Stomach (tissue), 4 donors: ENCODE measurements around the gene ASTN2.

Source experiments
- CTCF ChIP-seq, 7 experiments: fragments of 450-650 bp in 4 of 7; fragments of 200-600 bp in 3 of 7; sonication (generic) in 3 of 7; IDR thresholded peaks; one replicate each; pipeline ENCODE4 v1.5.1; 2016 to 2019; ENCODE audit warnings: antibody characterized with exemption in 7 of 7, control low read depth in 2 of 7, mild to moderate bottlenecking in 1 of 7
- EP300 ChIP-seq: sonication (generic); formaldehyde crosslinking; IDR thresholded peaks from one replicate; pipeline ENCODE4 v1.6.1; 2017; ENCODE audit warnings: antibody characterized with exemption
- POLR2A ChIP-seq, 4 donors: fragments of 450-650 bp; IDR thresholded peaks; one replicate each; pipeline ENCODE4 v1.6.1; 2016; ENCODE audit warnings: antibody characterized with exemption in 4 of 4, control low read depth in 2 of 4, mild to moderate bottlenecking in 1 of 4, moderate library complexity in 1 of 4
- POLR2AphosphoS5 ChIP-seq, 3 donors: sonication (generic); formaldehyde crosslinking; IDR thresholded peaks; one replicate each; pipeline ENCODE4 v1.6.1; 2016; ENCODE audit warnings: antibody characterized with exemption in 3 of 3

- no peak for TF ChIP-seq CTCF (IDR thresholded peaks at IDR 0.05)
- TF ChIP-seq EP300: no peak
- no peak for TF ChIP-seq POLR2AphosphoS5 (IDR thresholded peaks at IDR 0.05)
- no peak for TF ChIP-seq POLR2A (IDR thresholded peaks at IDR 0.05)
Measured at GRCh38 chr9:117305454-117305853, 109.4 kb downstream of the ASTN2 start.
